WERI-Rb-1 (cell line): ENCODE results near the gene SPEN.

Experiments used
- DNase-seq: peaks from one replicate; pipeline ENCODE4 v3.0.0-alpha.2; 2020
- H3K27ac ChIP-seq: fragments of 250-450 bp; sonication (Bioruptor Pico); 2 replicates; pipeline ENCODE4 v1.5.1; 2020; ENCODE audit warnings: mild to moderate bottlenecking, moderate library complexity
- H3K27me3 ChIP-seq: fragments of 250-450 bp; sonication (Bioruptor Pico); 2 replicates; pipeline ENCODE4 v1.5.1; 2021; ENCODE audit warnings: mild to moderate bottlenecking, low read depth, moderate library complexity; ENCODE audit not compliant: insufficient read depth, severe bottlenecking
- H3K36me3 ChIP-seq: fragments of 250-450 bp; sonication (Bioruptor Pico); 2 replicates; pipeline ENCODE4 v1.5.1; 2020; ENCODE audit warnings: mild to moderate bottlenecking, moderate library complexity
- H3K4me3 ChIP-seq: 2 replicates; pipeline ENCODE4 v1.5.1; 2011; ENCODE audit warnings: low read depth, mild to moderate bottlenecking, control low read depth, low read length
- H3K9me3 ChIP-seq: fragments of 250-450 bp; sonication (Bioruptor Pico); 2 replicates; pipeline ENCODE4 v1.5.1; 2021; ENCODE audit warnings: mild to moderate bottlenecking, moderate library complexity; ENCODE audit not compliant: severe bottlenecking
- CTCF ChIP-seq: IDR thresholded peaks from 2 replicates; pipeline ENCODE4 v1.5.1; 2011; ENCODE audit warnings: low read depth, mild to moderate bottlenecking, control low read depth, inconsistent platforms, low read length

The SPEN gene

GRCh38 chr1:15934211-15935055, 86.9 kb downstream of the SPEN start:
- Histone ChIP-seq H3K27ac (no peak overlapping the region), H3K36me3 (peaks cover 88% of the 10 kb centered on the region), H3K4me3 (no peak overlapping the region), H3K27me3 (no peaks in the 10 kb centered on the region), H3K9me3 (no peaks in the 10 kb centered on the region)
- no peak for TF ChIP-seq CTCF
- no peak for DNase-seq

- Histone ChIP-seq H3K27me3 (no peaks in the 10 kb centered on the region), H3K4me3 (no peak overlapping the region), H3K9me3 (no peaks in the 10 kb centered on the region), H3K36me3 (peaks cover 85% of the 10 kb centered on the region), H3K27ac (no peak overlapping the region)
- DNase-seq = no peak
- TF ChIP-seq CTCF = no peak
These were observed 87.8 kb downstream of the SPEN start for GRCh38 chr1:15935056-15935950.

GRCh38 chr1:15936025-15936424, 88.5 kb downstream of the SPEN start:
- Histone ChIP-seq H3K27ac (no peak overlapping the region), H3K4me3 (no peak overlapping the region), H3K27me3 (no peaks in the 10 kb centered on the region), H3K36me3 (peaks cover 83% of the 10 kb centered on the region), H3K9me3 (no peaks in the 10 kb centered on the region)
- DNase-seq = no peak
- TF ChIP-seq CTCF = no peak

- no peaks in the 10 kb centered on the region for H3K27me3 ChIP-seq
- H3K27ac ChIP-seq = no peak overlapping the region
- TF ChIP-seq CTCF = no peak
These were observed 89.6 kb downstream of the SPEN start for GRCh38 chr1:15937146-15937545.

GRCh38 chr1:15937706-15938168, 90.2 kb downstream of the SPEN start:
- Histone ChIP-seq H3K27ac (no peak overlapping the region), H3K36me3 (peaks cover 83% of the 10 kb centered on the region), H3K4me3 (no peak overlapping the region), H3K27me3 (no peaks in the 10 kb centered on the region), H3K9me3 (no peaks in the 10 kb centered on the region)
- no peak for DNase-seq
- TF ChIP-seq CTCF = peak; percentile 45

More at GRCh38 chr1:15937146-15937545, 89.6 kb downstream of the SPEN start:
- H3K4me3 ChIP-seq = no peak overlapping the region
- H3K9me3 ChIP-seq = no peaks in the 10 kb centered on the region
- no peak for DNase-seq
- peaks cover 81% of the 10 kb centered on the region for H3K36me3 ChIP-seq
